DND-41 (cell line): ENCODE data around the gene MCTP2.

Experiments
- CTCF ChIP-seq: IDR thresholded peaks from 2 replicates; pipeline ENCODE4 v1.5.1; 2012; ENCODE audit warnings: borderline replicate concordance, low read length, moderate library complexity, mild to moderate bottlenecking; ENCODE audit not compliant: poor library complexity, severe bottlenecking; ENCODE audit errors: extremely low read depth
- EZH2 ChIP-seq: IDR thresholded peaks from 3 replicates; pipeline ENCODE4 v1.6.1; 2012; ENCODE audit warnings: borderline replicate concordance, low read depth, mild to moderate bottlenecking, moderate library complexity, low read length, inconsistent platforms; ENCODE audit not compliant: severe bottlenecking

GRCh38 chr15:94359716-94360115 is 128.4 kb downstream of the MCTP2 start:
- TF ChIP-seq CTCF = no peak
- TF ChIP-seq EZH2 = no peak
